ENCODE measurements around the gene PRKAR1B. TPM values are rescaled to one million over a fixed set of nuclear protein-coding genes. Genes with fewer than 3 reads are reported as not detected.

PRKAR1B gene
- total and polyA plus RNA-seq, 7 donors, result 9.5 to 26.6 (median 11.4) TPM

GRCh38 chr7:598899-599298 lies 128.2 kb downstream of the PRKAR1B start:
- 96 to 97% methylated on average over 19 of the region's 19 CpGs for WGBS, 2 donors
- Histone ChIP-seq H3K27me3 (no peaks in the 10 kb centered on the region), H3K4me1 (peaks cover 0 to 21% (median 15%) of the 10 kb centered on the region in 4 donors), H3K9me3 (peaks cover 0 to 4% (median 0%) of the 10 kb centered on the region in 4 donors), H3K27ac (no peak overlapping the region), H3K4me3 (no peak overlapping the region), H3K36me3 (peaks cover 0 to 6% (median 0%) of the 10 kb centered on the region in 4 donors)
- DNase-seq, result no peak
- intact Hi-C loops (cut with DNase I), result no loop called here
- TF ChIP-seq CTCF (IDR thresholded peaks at IDR 0.05), result no peak
- no peak for TF ChIP-seq POLR2AphosphoS5 (IDR thresholded peaks at IDR 0.05)
- TF ChIP-seq EP300 (IDR thresholded peaks at IDR 0.05), result no peak
- TF ChIP-seq POLR2A (IDR thresholded peaks at IDR 0.05), result no peak

GRCh38 chr7:597348-598178 lies 129.5 kb downstream of the PRKAR1B start:
- TF ChIP-seq EP300 (IDR thresholded peaks at IDR 0.05), result no peak
- TF ChIP-seq POLR2A (IDR thresholded peaks at IDR 0.05), result no peak
- Histone ChIP-seq H3K27ac (no peak overlapping the region), H3K36me3 (peaks cover 0 to 6% (median 0%) of the 10 kb centered on the region in 4 donors), H3K9me3 (peaks cover 0 to 4% (median 0%) of the 10 kb centered on the region in 4 donors), H3K4me3 (no peak overlapping the region), H3K4me1 (peaks cover 0 to 18% (median 15%) of the 10 kb centered on the region in 4 donors), H3K27me3 (no peaks in the 10 kb centered on the region)
- intact Hi-C loops (cut with DNase I), result no loop called here
- DNase-seq, result no peak
- WGBS, 2 donors, result 92 to 95% methylated on average over 35 of the region's 35 CpGs

GRCh38 chr7:596819-597182 lies 130.3 kb downstream of the PRKAR1B start:
- no peak overlapping the region for H3K4me3 ChIP-seq
- H3K27ac ChIP-seq, result no peak overlapping the region
- TF ChIP-seq POLR2AphosphoS5 (IDR thresholded peaks at IDR 0.05), result no peak
- no peak for TF ChIP-seq CTCF (IDR thresholded peaks at IDR 0.05)
- no peak for TF ChIP-seq EP300 (IDR thresholded peaks at IDR 0.05)
- TF ChIP-seq POLR2A (IDR thresholded peaks at IDR 0.05), result no peak
- no peak for DNase-seq
- H3K4me1 ChIP-seq, result peaks cover 0 to 10% (median 8%) of the 10 kb centered on the region in 4 donors
- peaks cover 0 to 6% (median 0%) of the 10 kb centered on the region in 4 donors for H3K36me3 ChIP-seq
- intact Hi-C loops (cut with DNase I), result no loop called here
- peaks cover 0 to 4% (median 0%) of the 10 kb centered on the region in 4 donors for H3K9me3 ChIP-seq
- H3K27me3 ChIP-seq, result no peaks in the 10 kb centered on the region
- 94% methylated on average over 17 of the region's 17 CpGs for WGBS, 2 donors

- Histone ChIP-seq H3K36me3 (peaks cover 0 to 6% (median 0%) of the 10 kb centered on the region in 4 donors), H3K27me3 (no peaks in the 10 kb centered on the region), H3K9me3 (peaks cover 0 to 4% (median 0%) of the 10 kb centered on the region in 4 donors), H3K4me1 (peaks cover 0 to 6% (median 4%) of the 10 kb centered on the region in 4 donors), H3K27ac (no peak overlapping the region), H3K4me3 (no peak overlapping the region)
- 96% methylated on average over 30 of the region's 30 CpGs for whole genome bisulfite sequencing, 2 donors
- TF ChIP-seq CTCF (IDR thresholded peaks at IDR 0.05) (no peak), POLR2AphosphoS5 (IDR thresholded peaks at IDR 0.05) (no peak), EP300 (IDR thresholded peaks at IDR 0.05) (no peak), POLR2A (IDR thresholded peaks at IDR 0.05) (no peak)
- intact Hi-C loops (cut with DNase I), result no loop called here
- DNase-seq, result no peak
Observed at GRCh38 chr7:596071-596818, 130.8 kb downstream of the PRKAR1B start.

- H3K4me1 ChIP-seq, result peaks cover 0 to 8% (median 7%) of the 10 kb centered on the region in 4 donors
- H3K27ac ChIP-seq, result no peak overlapping the region
- no peaks in the 10 kb centered on the region for H3K27me3 ChIP-seq
- peaks cover 0 to 6% (median 0%) of the 10 kb centered on the region in 4 donors for H3K36me3 ChIP-seq
- TF ChIP-seq POLR2AphosphoS5 (IDR thresholded peaks at IDR 0.05), result no peak
- no peak for TF ChIP-seq CTCF (IDR thresholded peaks at IDR 0.05)
- TF ChIP-seq EP300 (IDR thresholded peaks at IDR 0.05), result no peak
- TF ChIP-seq POLR2A (IDR thresholded peaks at IDR 0.05), result no peak
- WGBS, 2 donors, result 74 to 91% methylated on average over 10 of the region's 10 CpGs
- no peak for DNase-seq
- H3K4me3 ChIP-seq, result no peak overlapping the region
- intact Hi-C loops (cut with DNase I), result no loop called here
- peaks cover 0 to 4% (median 0%) of the 10 kb centered on the region in 4 donors for H3K9me3 ChIP-seq
Observed at GRCh38 chr7:595621-596010, 131.5 kb downstream of the PRKAR1B start.

Data from sigmoid colon (tissue), 7 donors.